Transverse colon (tissue), 3 donors: ENCODE data around the gene PRR7.

ENCODE experiments used
- EP300 ChIP-seq: sonication (generic); formaldehyde crosslinking; IDR thresholded peaks from one replicate; pipeline ENCODE4 v1.6.1; 2017; ENCODE audit warnings: antibody characterized with exemption, low read depth
- TF ChIP-seq, protein P1 (sequence below), 5 experiments: fragments of 200-600 bp in 3 of 5; fragments of 450-650 bp in 2 of 5; sonication (generic) in 3 of 5; IDR thresholded peaks; 1 replicate in 2 of 5; 2 replicates in 3 of 5; pipeline ENCODE4 v1.5.1; 2016 to 2017; ENCODE audit warnings: antibody characterized with exemption in 5 of 5, inconsistent platforms in 3 of 5, mild to moderate bottlenecking in 2 of 5, moderate library complexity in 1 of 5

GRCh38 chr5:177503351-177504085, 56.9 kb downstream of the PRR7 start:
- TF ChIP-seq, protein P1, sequence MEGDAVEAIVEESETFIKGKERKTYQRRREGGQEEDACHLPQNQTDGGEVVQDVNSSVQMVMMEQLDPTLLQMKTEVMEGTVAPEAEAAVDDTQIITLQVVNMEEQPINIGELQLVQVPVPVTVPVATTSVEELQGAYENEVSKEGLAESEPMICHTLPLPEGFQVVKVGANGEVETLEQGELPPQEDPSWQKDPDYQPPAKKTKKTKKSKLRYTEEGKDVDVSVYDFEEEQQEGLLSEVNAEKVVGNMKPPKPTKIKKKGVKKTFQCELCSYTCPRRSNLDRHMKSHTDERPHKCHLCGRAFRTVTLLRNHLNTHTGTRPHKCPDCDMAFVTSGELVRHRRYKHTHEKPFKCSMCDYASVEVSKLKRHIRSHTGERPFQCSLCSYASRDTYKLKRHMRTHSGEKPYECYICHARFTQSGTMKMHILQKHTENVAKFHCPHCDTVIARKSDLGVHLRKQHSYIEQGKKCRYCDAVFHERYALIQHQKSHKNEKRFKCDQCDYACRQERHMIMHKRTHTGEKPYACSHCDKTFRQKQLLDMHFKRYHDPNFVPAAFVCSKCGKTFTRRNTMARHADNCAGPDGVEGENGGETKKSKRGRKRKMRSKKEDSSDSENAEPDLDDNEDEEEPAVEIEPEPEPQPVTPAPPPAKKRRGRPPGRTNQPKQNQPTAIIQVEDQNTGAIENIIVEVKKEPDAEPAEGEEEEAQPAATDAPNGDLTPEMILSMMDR (IDR thresholded peaks at IDR 0.05): no peak
- TF ChIP-seq EP300: no peak
